KMS-11 (cell line): ENCODE data around the gene DDN.

Experiments
- H2AFZ ChIP-seq: fragments of 200-600 bp; sonication (generic); 2 replicates; pipeline ENCODE4 v1.6.1; 2016; ENCODE audit warnings: antibody characterized with exemption, mixed run types, low read depth
- H3K27ac ChIP-seq: fragments of 200-600 bp; sonication (generic); 2 replicates; pipeline ENCODE4 v1.6.1; 2016; ENCODE audit warnings: mild to moderate bottlenecking, mixed run types
- H3K27me3 ChIP-seq: fragments of 200-600 bp; sonication (generic); 2 replicates; pipeline ENCODE4 v1.6.1; 2017; ENCODE audit warnings: mild to moderate bottlenecking, low read depth, mixed run types, moderate library complexity; ENCODE audit not compliant: insufficient read depth
- H3K36me3 ChIP-seq: fragments of 200-600 bp; sonication (generic); 2 replicates; pipeline ENCODE4 v1.6.1; 2017; ENCODE audit warnings: mild to moderate bottlenecking, mixed run types; ENCODE audit not compliant: insufficient read depth
- H3K4me1 ChIP-seq: fragments of 200-600 bp; sonication (generic); 2 replicates; pipeline ENCODE4 v1.6.1; 2016; ENCODE audit warnings: mild to moderate bottlenecking, low read depth, mixed run types; ENCODE audit not compliant: poor library complexity, severe bottlenecking
- H3K4me2 ChIP-seq: fragments of 200-600 bp; sonication (generic); 2 replicates; pipeline ENCODE4 v1.7.0; 2016; ENCODE audit warnings: mild to moderate bottlenecking, mixed run types
- H3K4me3 ChIP-seq: fragments of 200-600 bp; sonication (generic); IDR thresholded peaks from 2 replicates; pipeline ENCODE4 v1.6.1; 2017; ENCODE audit warnings: low read depth, low read length, mixed read lengths; ENCODE audit not compliant: insufficient read depth
- H3K79me2 ChIP-seq: fragments of 200-600 bp; sonication (generic); 2 replicates; pipeline ENCODE4 v1.6.1; 2016; ENCODE audit warnings: low read depth, mixed run types; ENCODE audit not compliant: insufficient read depth
- H3K9ac ChIP-seq: fragments of 200-600 bp; sonication (generic); 2 replicates; pipeline ENCODE4 v1.6.1; 2016; ENCODE audit warnings: mild to moderate bottlenecking, mixed run types
- H4K20me1 ChIP-seq: fragments of 200-600 bp; sonication (generic); 2 replicates; pipeline ENCODE4 v1.6.1; 2016; ENCODE audit warnings: mild to moderate bottlenecking, mixed run types; ENCODE audit not compliant: insufficient read depth
- TF ChIP-seq, protein P1 (sequence below): fragments of 200-600 bp; sonication (generic); conservative IDR thresholded peaks from 2 replicates; pipeline ENCODE4 v1.6.1; 2017; ENCODE audit warnings: low read depth, mild to moderate bottlenecking, antibody characterized with exemption, low read length, moderate library complexity, mixed read lengths

DDN gene

DNA sequence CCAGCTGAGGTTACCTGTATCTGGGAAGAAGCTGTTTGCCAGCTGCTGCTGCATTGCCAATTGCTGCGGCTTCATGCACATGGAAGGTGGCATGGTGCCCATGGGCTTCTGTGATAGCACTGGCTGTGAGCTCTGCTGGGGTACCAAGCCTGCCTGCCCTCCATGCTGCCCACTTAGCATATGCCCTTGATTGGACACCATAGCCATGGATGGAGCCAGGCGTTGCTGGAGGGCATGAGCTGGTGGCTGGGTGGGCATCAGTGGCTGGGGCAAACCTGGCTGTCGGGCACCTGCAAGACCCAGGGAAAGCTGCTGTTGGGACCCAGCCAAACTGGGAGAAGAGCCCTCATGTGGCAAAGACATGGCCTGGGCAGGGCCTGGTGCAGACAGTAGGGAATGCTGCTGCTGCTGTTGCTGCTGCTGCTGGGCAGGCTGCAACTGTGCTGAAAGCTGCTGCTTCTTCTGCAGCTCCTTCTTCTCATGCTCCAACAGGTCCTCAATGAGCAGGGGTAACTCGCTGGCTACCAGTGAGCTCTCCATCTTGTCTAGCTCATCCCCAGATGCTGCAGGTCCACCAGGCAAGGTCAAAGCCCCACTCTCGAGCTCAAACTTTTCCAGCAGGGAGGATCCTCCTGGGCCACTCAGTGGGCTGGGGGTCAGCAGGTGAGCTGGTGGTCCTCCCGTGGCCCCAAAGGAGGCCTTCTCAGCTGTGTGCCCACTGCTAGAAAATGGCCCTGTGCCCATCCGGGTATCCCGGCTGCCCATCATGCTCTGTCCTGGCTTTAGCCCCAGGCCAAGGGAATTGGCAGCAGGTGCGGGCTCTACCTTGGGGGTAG lies 38.2 kb upstream of the DDN start:
- no peak overlapping the region for H2AFZ ChIP-seq
- H3K27ac ChIP-seq: no peak overlapping the region
- peaks cover 16% of the 10 kb centered on the region; the same call in 1 of the 2 replicates for H3K36me3 ChIP-seq
- H3K4me1 ChIP-seq: no peaks in the 10 kb centered on the region
- H3K4me2 ChIP-seq: no peak overlapping the region
- H3K9ac ChIP-seq: no peak overlapping the region
- H3K27me3 ChIP-seq: no peaks in the 10 kb centered on the region
- TF ChIP-seq, protein P1, sequence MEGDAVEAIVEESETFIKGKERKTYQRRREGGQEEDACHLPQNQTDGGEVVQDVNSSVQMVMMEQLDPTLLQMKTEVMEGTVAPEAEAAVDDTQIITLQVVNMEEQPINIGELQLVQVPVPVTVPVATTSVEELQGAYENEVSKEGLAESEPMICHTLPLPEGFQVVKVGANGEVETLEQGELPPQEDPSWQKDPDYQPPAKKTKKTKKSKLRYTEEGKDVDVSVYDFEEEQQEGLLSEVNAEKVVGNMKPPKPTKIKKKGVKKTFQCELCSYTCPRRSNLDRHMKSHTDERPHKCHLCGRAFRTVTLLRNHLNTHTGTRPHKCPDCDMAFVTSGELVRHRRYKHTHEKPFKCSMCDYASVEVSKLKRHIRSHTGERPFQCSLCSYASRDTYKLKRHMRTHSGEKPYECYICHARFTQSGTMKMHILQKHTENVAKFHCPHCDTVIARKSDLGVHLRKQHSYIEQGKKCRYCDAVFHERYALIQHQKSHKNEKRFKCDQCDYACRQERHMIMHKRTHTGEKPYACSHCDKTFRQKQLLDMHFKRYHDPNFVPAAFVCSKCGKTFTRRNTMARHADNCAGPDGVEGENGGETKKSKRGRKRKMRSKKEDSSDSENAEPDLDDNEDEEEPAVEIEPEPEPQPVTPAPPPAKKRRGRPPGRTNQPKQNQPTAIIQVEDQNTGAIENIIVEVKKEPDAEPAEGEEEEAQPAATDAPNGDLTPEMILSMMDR: no peak
- H3K4me3 ChIP-seq: no peak overlapping the region
- no peaks in the 10 kb centered on the region for H3K79me2 ChIP-seq
- H4K20me1 ChIP-seq: no peaks in the 10 kb centered on the region

DNA sequence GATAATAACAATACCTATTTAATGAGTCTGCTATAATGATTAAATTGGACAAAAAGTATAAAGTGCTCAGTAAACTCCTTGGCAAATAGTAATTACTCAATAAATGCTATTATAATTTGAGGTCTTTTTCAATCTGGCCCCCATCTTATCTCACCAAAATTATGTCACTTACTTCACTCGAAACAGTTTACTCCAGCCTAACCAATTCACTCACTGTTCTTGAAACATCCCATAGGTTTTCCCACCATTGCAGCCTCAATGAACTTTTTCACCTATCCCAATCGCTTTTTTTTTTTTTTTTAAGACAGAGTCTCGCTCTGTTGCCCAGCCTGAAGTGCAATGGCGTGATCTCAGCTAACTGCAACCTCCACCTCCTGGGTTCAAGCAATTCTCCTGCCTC lies 36.9 kb upstream of the DDN start:
- TF ChIP-seq, protein P1: no peak
- Histone ChIP-seq H3K36me3 (peaks cover 13% of the 10 kb centered on the region; the same call in 1 of the 2 replicates), H4K20me1 (no peaks in the 10 kb centered on the region), H3K27ac (no peak overlapping the region), H3K27me3 (no peaks in the 10 kb centered on the region), H3K4me3 (no peak overlapping the region), H2AFZ (no peak overlapping the region), H3K4me2 (no peak overlapping the region), H3K9ac (no peak overlapping the region), H3K4me1 (no peaks in the 10 kb centered on the region), H3K79me2 (no peaks in the 10 kb centered on the region)

DNA sequence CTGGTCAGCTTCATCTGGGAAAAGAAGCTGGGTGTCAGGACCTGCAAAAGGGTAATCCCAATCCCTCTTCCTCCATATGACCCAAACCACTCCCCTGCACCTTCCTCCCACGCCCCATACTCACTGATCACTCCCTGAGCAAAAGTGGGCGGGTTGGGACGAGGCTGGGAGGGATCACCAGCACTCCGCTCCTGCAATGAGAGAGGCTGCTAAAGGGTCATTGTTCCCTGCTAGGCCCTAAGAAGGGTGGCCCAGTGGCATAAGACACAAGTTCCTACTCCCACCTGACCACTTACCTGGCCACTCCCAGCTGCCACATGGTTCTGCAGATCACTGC lies 35.1 kb upstream of the DDN start:
- H3K4me1 ChIP-seq: no peaks in the 10 kb centered on the region
- H3K27me3 ChIP-seq: no peaks in the 10 kb centered on the region
- H3K9ac ChIP-seq: no peak overlapping the region
- TF ChIP-seq, protein P1: no peak
- H4K20me1 ChIP-seq: no peaks in the 10 kb centered on the region
- no peak overlapping the region for H2AFZ ChIP-seq
- no peak overlapping the region for H3K4me2 ChIP-seq
- H3K27ac ChIP-seq: no peak overlapping the region
- H3K36me3 ChIP-seq: peaks cover 13% of the 10 kb centered on the region; the same call in 1 of the 2 replicates
- no peaks in the 10 kb centered on the region for H3K79me2 ChIP-seq
- H3K4me3 ChIP-seq: no peak overlapping the region

DNA sequence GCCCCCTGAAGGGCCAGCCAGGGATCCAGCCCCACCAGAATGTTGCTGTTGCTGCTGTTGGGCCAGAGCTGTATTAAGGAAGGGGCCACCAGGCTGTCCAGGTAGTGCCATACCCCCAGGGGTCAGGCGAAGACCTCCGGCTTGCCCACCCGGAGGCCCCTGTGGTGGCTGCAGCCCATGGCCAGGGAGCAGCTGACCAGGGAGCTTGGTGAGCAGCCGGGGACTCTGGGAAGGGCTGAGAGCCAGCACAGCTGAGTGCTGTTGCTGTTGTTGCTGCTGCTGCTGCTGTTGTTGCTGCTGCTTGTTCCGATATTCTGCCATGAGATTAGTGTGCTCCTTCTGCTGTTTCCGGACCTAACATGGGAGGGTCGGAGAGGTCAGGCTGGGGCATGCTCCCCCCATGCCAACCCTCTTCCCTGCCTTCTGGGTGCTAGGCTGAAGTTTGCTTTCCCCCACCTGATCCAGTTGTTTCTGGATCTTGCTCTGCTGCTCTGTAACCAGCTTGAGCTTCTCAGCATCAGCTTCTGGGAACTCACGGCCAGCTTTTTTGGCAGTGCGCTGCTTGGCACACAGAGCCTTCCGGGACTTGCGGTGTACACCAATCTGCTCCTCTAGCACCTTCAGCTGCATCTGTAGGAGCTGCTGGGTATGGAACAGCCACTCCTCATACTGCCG lies 34.6 kb upstream of the DDN start:
- Histone ChIP-seq H3K27me3 (no peaks in the 10 kb centered on the region), H2AFZ (no peak overlapping the region), H3K79me2 (no peaks in the 10 kb centered on the region), H3K27ac (no peak overlapping the region), H3K36me3 (peaks cover 12% of the 10 kb centered on the region; the same call in 1 of the 2 replicates), H3K4me1 (no peaks in the 10 kb centered on the region), H3K4me2 (no peak overlapping the region), H4K20me1 (no peaks in the 10 kb centered on the region), H3K4me3 (no peak overlapping the region), H3K9ac (no peak overlapping the region)
- TF ChIP-seq, protein P1: no peak
